Stomach (tissue), 9 donors: ENCODE results near the gene ZNF709. TPM values are rescaled to one million over a fixed set of nuclear protein-coding genes. Genes with fewer than 3 reads are reported as not detected.

ENCODE experiments used
- DNase-seq, 2 donors: peaks; one replicate each; pipeline versions ENCODE4 v3.0.0 to v3.0.0-alpha.2; 2013 to 2019
- H3K27ac ChIP-seq, 5 donors: fragments of 200-600 bp in 4 of 5; sonication (generic) in 4 of 5; one replicate each; pipeline ENCODE4 v1.5.1; 2013 to 2019; ENCODE audit warnings: mild to moderate bottlenecking in 1 of 5, moderate library complexity in 1 of 5
- H3K27me3 ChIP-seq, 3 donors: fragments of 200-600 bp; sonication (generic); one replicate each; pipeline ENCODE4 v1.5.1; 2017 to 2019; ENCODE audit warnings: mixed run types in 1 of 3
- H3K36me3 ChIP-seq, 4 donors: fragments of 200-600 bp; sonication (generic); 1 replicate in 3 of 4; 2 replicates in 1 of 4; pipeline ENCODE4 v1.5.1; 2016 to 2019
- H3K4me1 ChIP-seq, 4 donors: fragments of 200-600 bp; sonication (generic); one replicate each; pipeline ENCODE4 v1.5.1; 2016 to 2019
- H3K4me3 ChIP-seq, 4 donors: fragments of 200-600 bp; sonication (generic) in 3 of 4; one replicate each; pipeline ENCODE4 v1.5.1; 2016 to 2019; ENCODE audit warnings: mild to moderate bottlenecking in 1 of 4
- H3K9me3 ChIP-seq, 4 donors: fragments of 200-600 bp; sonication (generic); one replicate each; pipeline ENCODE4 v1.5.1; 2016 to 2019
- EP300 ChIP-seq: sonication (generic); formaldehyde crosslinking; IDR thresholded peaks from one replicate; pipeline ENCODE4 v1.6.1; 2017; ENCODE audit warnings: antibody characterized with exemption
- POLR2A ChIP-seq, 4 donors: fragments of 450-650 bp; IDR thresholded peaks; one replicate each; pipeline ENCODE4 v1.6.1; 2016; ENCODE audit warnings: antibody characterized with exemption in 4 of 4, control low read depth in 2 of 4, mild to moderate bottlenecking in 1 of 4, moderate library complexity in 1 of 4
- POLR2AphosphoS5 ChIP-seq, 3 donors: sonication (generic); formaldehyde crosslinking; IDR thresholded peaks; one replicate each; pipeline ENCODE4 v1.6.1; 2016; ENCODE audit warnings: antibody characterized with exemption in 3 of 3
- WGBS, 5 donors: extraction: QIAGEN DNeasy Blood & Tissue Kit in 3 of 5; methylation state at CpG; one replicate each; pipeline versions ENCODE4 v1.1.5 to v1.1.7; 2013 to 2018; 5-methylcytosine and 5-hydroxymethylcytosine counted together
- intact Hi-C: fragments of 100-400 bp; cut with DNase I; formaldehyde crosslinking; loops from one replicate; pipeline ENCODE4 v1.15.1; 2023; ENCODE audit warnings: low total_unique reads
- polyA plus RNA-seq, 3 donors: library from polyadenylated mRNA; stranded (reverse); fragments of 200-250 nt; gene quantifications; one replicate each; pipeline ENCODE4 v1.2.3, GENCODE V29; 2013
- total RNA-seq, 5 donors: library from RNA; depleted of rRNA; stranded (reverse); fragments of >200 nt; gene quantifications; one replicate each; pipeline versions ENCODE4 v1.1.0 to v1.2.3, GENCODE V29; 2014 to 2016
- TF ChIP-seq, protein P1 (sequence below), 7 experiments: fragments of 450-650 bp in 4 of 7; fragments of 200-600 bp in 3 of 7; sonication (generic) in 3 of 7; IDR thresholded peaks; one replicate each; pipeline ENCODE4 v1.5.1; 2016 to 2019; ENCODE audit warnings: antibody characterized with exemption in 7 of 7, control low read depth in 2 of 7, mild to moderate bottlenecking in 1 of 7
- donor health status: healthy with polysubstance abuse.
- donor health status: Bipolar disorder and iron deficiency.
- donor health status: healthy.

Gene ZNF709
- total and polyA plus RNA-seq, 8 donors: 0.44 to 8.3 (median 0.63) TPM; not detected in 3

DNA sequence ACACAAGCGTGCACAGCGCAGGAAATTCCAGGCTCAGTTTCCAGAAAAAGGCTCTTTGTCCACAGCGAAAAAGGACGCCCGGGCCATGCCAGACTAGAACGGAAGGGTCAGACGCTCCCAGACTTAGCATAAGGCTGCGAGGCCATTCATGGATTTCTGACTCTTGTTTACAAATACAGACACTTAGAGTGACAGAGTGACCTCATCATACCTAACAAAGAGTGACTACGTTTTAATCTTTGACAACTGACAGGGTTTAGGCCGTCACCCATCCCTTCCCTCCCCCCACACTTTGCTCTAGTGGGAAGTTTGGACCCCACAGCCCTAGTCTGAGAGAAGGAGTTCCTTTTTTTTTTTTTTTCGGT lies 418 bp upstream of the ZNF709 start:
- Histone ChIP-seq H3K9me3 (no peaks in the 10 kb centered on the region), H3K4me1 (peaks cover 0 to 37% (median 31%) of the 10 kb centered on the region in 4 donors), H3K36me3 (no peaks in the 10 kb centered on the region), H3K27ac (peak overlapping the region; percentile 65 to 86 (median 80)), H3K27me3 (no peaks in the 10 kb centered on the region), H3K4me3 (peak overlapping the region; percentile 92 to 96 (median 94))
- DNase-seq: no peak
- intact Hi-C loops: no loop called here
- WGBS, 5 donors: 3 to 6% (median 5%) methylated on average over 10 to 11 of the region's 11 CpGs
- TF ChIP-seq POLR2A (IDR thresholded peaks at IDR 0.05): no peak

DNA sequence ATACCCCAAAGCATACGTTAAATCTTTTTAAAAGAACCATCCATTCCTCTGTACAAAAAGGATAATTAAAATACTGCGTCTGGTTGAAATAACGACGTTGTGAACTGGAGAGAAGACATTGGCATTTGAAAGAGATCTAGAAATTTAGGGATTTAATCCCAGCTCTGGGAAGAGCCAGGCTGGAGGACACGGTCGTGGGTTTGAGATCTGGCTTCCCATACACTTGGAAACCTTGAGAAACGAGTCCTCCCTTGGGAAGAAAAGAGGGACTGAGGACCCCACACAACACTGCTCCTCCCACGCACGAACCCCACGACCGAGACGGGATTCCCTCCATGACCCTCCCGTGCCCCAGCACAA lies 625 bp downstream of the ZNF709 start:
- Histone ChIP-seq H3K27me3 (no peaks in the 10 kb centered on the region), H3K27ac (peak overlapping the region; percentile 65 to 86 (median 80)), H3K4me1 (peaks cover 0 to 37% (median 31%) of the 10 kb centered on the region in 4 donors), H3K4me3 (peak overlapping the region; percentile 92 to 96 (median 94)), H3K9me3 (no peaks in the 10 kb centered on the region), H3K36me3 (no peaks in the 10 kb centered on the region)
- 1 to 3% (median 2%) methylated on average over 12 to 13 of the region's 13 CpGs for WGBS, 5 donors
- TF ChIP-seq, protein P1, sequence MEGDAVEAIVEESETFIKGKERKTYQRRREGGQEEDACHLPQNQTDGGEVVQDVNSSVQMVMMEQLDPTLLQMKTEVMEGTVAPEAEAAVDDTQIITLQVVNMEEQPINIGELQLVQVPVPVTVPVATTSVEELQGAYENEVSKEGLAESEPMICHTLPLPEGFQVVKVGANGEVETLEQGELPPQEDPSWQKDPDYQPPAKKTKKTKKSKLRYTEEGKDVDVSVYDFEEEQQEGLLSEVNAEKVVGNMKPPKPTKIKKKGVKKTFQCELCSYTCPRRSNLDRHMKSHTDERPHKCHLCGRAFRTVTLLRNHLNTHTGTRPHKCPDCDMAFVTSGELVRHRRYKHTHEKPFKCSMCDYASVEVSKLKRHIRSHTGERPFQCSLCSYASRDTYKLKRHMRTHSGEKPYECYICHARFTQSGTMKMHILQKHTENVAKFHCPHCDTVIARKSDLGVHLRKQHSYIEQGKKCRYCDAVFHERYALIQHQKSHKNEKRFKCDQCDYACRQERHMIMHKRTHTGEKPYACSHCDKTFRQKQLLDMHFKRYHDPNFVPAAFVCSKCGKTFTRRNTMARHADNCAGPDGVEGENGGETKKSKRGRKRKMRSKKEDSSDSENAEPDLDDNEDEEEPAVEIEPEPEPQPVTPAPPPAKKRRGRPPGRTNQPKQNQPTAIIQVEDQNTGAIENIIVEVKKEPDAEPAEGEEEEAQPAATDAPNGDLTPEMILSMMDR (IDR thresholded peaks at IDR 0.05): no peak
- no peak for TF ChIP-seq POLR2A (IDR thresholded peaks at IDR 0.05)
- TF ChIP-seq POLR2AphosphoS5 (IDR thresholded peaks at IDR 0.05): no peak
- TF ChIP-seq EP300: no peak
- intact Hi-C loops: no loop called here
- DNase-seq: no peak

DNA sequence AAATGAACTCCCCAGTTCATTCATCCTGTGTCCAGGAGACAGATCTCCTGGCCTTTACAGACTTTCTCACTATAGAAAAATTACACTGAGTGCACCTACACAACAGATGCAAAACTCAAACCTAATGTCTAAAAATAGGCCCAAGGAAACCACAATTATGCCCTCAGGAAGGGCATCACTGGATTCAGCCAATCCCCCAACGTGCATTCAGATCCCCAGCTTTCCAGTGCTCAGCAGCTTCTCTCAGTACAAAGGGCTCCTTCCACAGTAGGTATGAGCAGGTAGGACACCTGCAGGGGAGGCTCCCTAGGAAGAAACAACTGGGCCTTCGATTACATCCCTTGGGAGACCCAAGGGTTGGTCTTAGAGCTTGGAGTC lies 2.1 kb downstream of the ZNF709 start:
- no peak for TF ChIP-seq POLR2A (IDR thresholded peaks at IDR 0.05)
- TF ChIP-seq, protein P1 (IDR thresholded peaks at IDR 0.05): no peak
- TF ChIP-seq EP300: no peak
- no peak for TF ChIP-seq POLR2AphosphoS5 (IDR thresholded peaks at IDR 0.05)
- H3K27ac ChIP-seq: no peak overlapping the region
- H3K36me3 ChIP-seq: no peaks in the 10 kb centered on the region
- H3K27me3 ChIP-seq: no peaks in the 10 kb centered on the region
- intact Hi-C loops: no loop called here
- no peaks in the 10 kb centered on the region for H3K9me3 ChIP-seq
- peaks cover 0 to 47% (median 39%) of the 10 kb centered on the region in 4 donors for H3K4me1 ChIP-seq
- H3K4me3 ChIP-seq: no peak overlapping the region
- DNase-seq: no peak
- 56 to 75% (median 67%) methylated on average over 2 of the region's 2 CpGs for WGBS, 5 donors

DNA sequence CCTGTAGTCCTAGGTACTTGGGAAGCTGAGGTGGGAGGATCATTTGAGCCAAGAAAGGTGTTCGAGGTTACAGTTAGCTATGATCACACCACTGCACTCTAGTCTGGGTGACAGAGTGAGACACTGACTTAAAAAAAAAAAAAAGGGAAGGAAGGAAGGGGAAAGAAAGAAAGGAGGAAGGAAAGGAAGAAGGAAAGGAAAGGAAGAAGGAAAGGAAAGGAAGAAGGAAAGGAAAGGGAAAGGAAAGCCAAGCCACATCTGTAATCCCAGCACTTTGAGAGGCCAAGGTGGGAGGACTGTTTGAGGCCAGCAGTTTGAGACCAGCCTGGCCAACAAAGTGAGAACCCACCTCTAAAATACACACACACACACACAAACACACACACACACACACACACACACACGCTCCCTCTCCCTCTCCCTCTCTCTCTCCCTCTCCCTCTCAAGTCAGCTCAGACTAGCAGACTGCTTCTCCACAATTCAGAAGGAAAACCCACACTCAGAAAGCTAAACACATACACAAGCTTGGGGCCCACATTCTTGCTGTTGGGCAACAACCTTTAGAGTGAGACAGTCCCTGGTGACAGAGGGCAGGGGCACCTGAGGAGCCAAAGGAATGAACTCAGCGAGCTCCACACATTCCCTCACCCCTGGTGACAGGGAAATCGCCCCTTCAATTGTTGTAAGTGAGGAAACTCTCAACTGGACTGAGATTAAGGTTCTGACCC lies 2.7 kb downstream of the ZNF709 start:
- 76 to 83% (median 78%) methylated on average over 4 of the region's 4 CpGs for WGBS, 5 donors
- intact Hi-C loops: no loop called here
- Histone ChIP-seq H3K4me3 (no peak overlapping the region), H3K27me3 (no peaks in the 10 kb centered on the region), H3K9me3 (no peaks in the 10 kb centered on the region), H3K36me3 (no peaks in the 10 kb centered on the region), H3K27ac (no peak overlapping the region), H3K4me1 (peaks cover 0 to 47% (median 39%) of the 10 kb centered on the region in 4 donors)
- no peak for DNase-seq
- TF ChIP-seq POLR2A (IDR thresholded peaks at IDR 0.05): no peak
- TF ChIP-seq POLR2AphosphoS5 (IDR thresholded peaks at IDR 0.05): no peak
- TF ChIP-seq, protein P1 (IDR thresholded peaks at IDR 0.05): no peak
- TF ChIP-seq EP300: no peak
